ENCODE data around the gene FBXW4. TPM values are rescaled to one million over a fixed set of nuclear protein-coding genes. Genes with fewer than 3 reads are reported as not detected.

FBXW4 gene
- total RNA-seq, 2 experiments from 2014 or later: 43.1 to 60.9 TPM

GRCh38 chr10:101624526-101625102 is 70.4 kb downstream of the FBXW4 start:
- H3K9me2 ChIP-seq (ENCODE audit: insufficient read depth, low read length): no peaks in the 10 kb centered on the region
- no peaks in the 10 kb centered on the region for H3K79me2 ChIP-seq (ENCODE audit: insufficient read depth, low read depth, low read length)
- H3K36me3 ChIP-seq (ENCODE audit: insufficient read depth, low read length): peaks cover 42% of the 10 kb centered on the region
- BruUV-seq (replicated peaks): no TSS peak
- H3K4me2 ChIP-seq (ENCODE audit: low read length): no peak overlapping the region
- intact Hi-C loops (cut with micrococcal nuclease; ENCODE audit: unreplicated experiment): no loop called here
- TF ChIP-seq EZH2phosphoT487 (IDR thresholded peaks at IDR 0.05; ENCODE audit: borderline replicate concordance, low read depth, low read length) (no peak), CTCF (conservative IDR thresholded peaks at IDR 0.05; ENCODE audit: low read length) (no peak)
- H3K27ac ChIP-seq (ENCODE audit: low read depth, low read length, poor library complexity, severe bottlenecking): no peak overlapping the region
- H2AFZ ChIP-seq (ENCODE audit: low read length): no peak overlapping the region
- ChIA-PET POLR2A (no interaction called here), CTCF (ENCODE audit: unreplicated experiment) (no interaction called here)
- no peaks in the 10 kb centered on the region for H3K9me3 ChIP-seq (ENCODE audit: low read length)
- DNase-seq (ENCODE audit: low spot score): peak; percentile 26
- H3K4me3 ChIP-seq (ENCODE audit: low read depth, low read length, poor library complexity, severe bottlenecking): no peak overlapping the region
- H4K20me1 ChIP-seq (ENCODE audit: insufficient read depth, low read length): no peaks in the 10 kb centered on the region
- peaks cover 20% of the 10 kb centered on the region for H3K4me1 ChIP-seq (ENCODE audit: insufficient read depth, low read length, poor library complexity, severe bottlenecking)

- Histone ChIP-seq H3K9me3 (ENCODE audit: low read length) (no peaks in the 10 kb centered on the region), H3K27ac (ENCODE audit: low read depth, low read length, poor library complexity, severe bottlenecking) (no peak overlapping the region), H3K4me3 (ENCODE audit: low read depth, low read length, poor library complexity, severe bottlenecking) (no peak overlapping the region), H3K4me2 (ENCODE audit: low read length) (no peak overlapping the region), H4K20me1 (ENCODE audit: insufficient read depth, low read length) (no peaks in the 10 kb centered on the region), H3K4me1 (ENCODE audit: insufficient read depth, low read length, poor library complexity, severe bottlenecking) (peaks cover 31% of the 10 kb centered on the region), H3K9me2 (ENCODE audit: insufficient read depth, low read length) (no peaks in the 10 kb centered on the region), H3K36me3 (ENCODE audit: insufficient read depth, low read length) (peaks cover 50% of the 10 kb centered on the region), H3K79me2 (ENCODE audit: insufficient read depth, low read depth, low read length) (no peaks in the 10 kb centered on the region), H2AFZ (ENCODE audit: low read length) (no peak overlapping the region)
- CTCF ChIA-PET (ENCODE audit: unreplicated experiment): no interaction called here
- POLR2A ChIA-PET: no interaction called here
- TF ChIP-seq EZH2phosphoT487 (IDR thresholded peaks at IDR 0.05; ENCODE audit: borderline replicate concordance, low read depth, low read length): no peak
- no peak for TF ChIP-seq CTCF (conservative IDR thresholded peaks at IDR 0.05; ENCODE audit: low read length)
- DNase-seq (ENCODE audit: low spot score): no peak
- intact Hi-C loops (cut with micrococcal nuclease; ENCODE audit: unreplicated experiment): no loop called here
- BruUV-seq (replicated peaks): no TSS peak
Measured at GRCh38 chr10:101623528-101623927, 71.4 kb downstream of the FBXW4 start.

- H3K36me3 ChIP-seq (ENCODE audit: insufficient read depth, low read length): peaks cover 56% of the 10 kb centered on the region
- H3K27ac ChIP-seq (ENCODE audit: low read depth, low read length, poor library complexity, severe bottlenecking): peak overlapping the region; percentile 96
- H3K9me2 ChIP-seq (ENCODE audit: insufficient read depth, low read length): no peaks in the 10 kb centered on the region
- H3K4me1 ChIP-seq (ENCODE audit: insufficient read depth, low read length, poor library complexity, severe bottlenecking): peaks cover 65% of the 10 kb centered on the region
- no peaks in the 10 kb centered on the region for H3K79me2 ChIP-seq (ENCODE audit: insufficient read depth, low read depth, low read length)
- no peak overlapping the region for H3K4me3 ChIP-seq (ENCODE audit: low read depth, low read length, poor library complexity, severe bottlenecking)
- H4K20me1 ChIP-seq (ENCODE audit: insufficient read depth, low read length): no peaks in the 10 kb centered on the region
- BruUV-seq (replicated peaks): no TSS peak
- no peaks in the 10 kb centered on the region for H3K9me3 ChIP-seq (ENCODE audit: low read length)
- ChIA-PET CTCF (ENCODE audit: unreplicated experiment) (interaction anchor here (0.5 kb wide), 1 partner anchor 1275 kb away, joined by 3 read pairs; no protein-coding TSS in a partner anchor), POLR2A (interaction anchor here (0.8 kb wide), 1 partner anchor 28 kb away, joined by 4 read pairs; no protein-coding TSS in a partner anchor)
- TF ChIP-seq CTCF (conservative IDR thresholded peaks at IDR 0.05; ENCODE audit: low read length): no peak
- no peak for TF ChIP-seq EZH2phosphoT487 (IDR thresholded peaks at IDR 0.05; ENCODE audit: borderline replicate concordance, low read depth, low read length)
- no peak overlapping the region for H2AFZ ChIP-seq (ENCODE audit: low read length)
- no peak overlapping the region for H3K4me2 ChIP-seq (ENCODE audit: low read length)
- no peak for DNase-seq (ENCODE audit: low spot score)
- intact Hi-C loops (cut with micrococcal nuclease; ENCODE audit: unreplicated experiment): loop anchor here (5.0 kb wide), 1 partner anchor 162 kb away; the partner anchor contains the start of gene NPM3
Measured at GRCh38 chr10:101619983-101620382, 75.0 kb downstream of the FBXW4 start.
